Keratinocyte (primary cell): ENCODE results near the gene SLC23A2. TPM values are rescaled to one million over a fixed set of nuclear protein-coding genes. Genes with fewer than 3 reads are reported as not detected.

ENCODE experiments used
- DNase-seq: peaks from one replicate; pipeline ENCODE4 v3.0.0-alpha.2; 2011; ENCODE audit warnings: low read depth, missing footprints, low spot score
- FAIRE-seq: peaks from 2 replicates; lab custom pipeline; 2011; peaks lifted over from hg19 to GRCh38; lab: Jason Lieb, UNC
- H2AFZ ChIP-seq: 2 replicates; pipeline ENCODE4 v1.6.0; 2012; ENCODE audit warnings: low read length, control low read depth, inconsistent platforms; ENCODE audit not compliant: control insufficient read depth
- H3K27ac ChIP-seq: 2 replicates; pipeline ENCODE4 v1.5.1; 2011; ENCODE audit warnings: low read length; ENCODE audit not compliant: control insufficient read depth, insufficient read depth
- H3K27me3 ChIP-seq: 3 replicates; pipeline ENCODE4 v1.6.0; 2011; ENCODE audit warnings: low read length; ENCODE audit not compliant: control insufficient read depth, insufficient read depth; ENCODE audit errors: extremely low read depth
- H3K36me3 ChIP-seq, 2 experiments: 2 replicates in 1 of 2; 3 replicates in 1 of 2; pipeline ENCODE4 v1.5.1; 2011; ENCODE audit warnings: low read length in 2 of 2, mild to moderate bottlenecking in 1 of 2; ENCODE audit not compliant: control insufficient read depth in 2 of 2, insufficient read depth in 2 of 2; ENCODE audit errors: extremely low read depth in 1 of 2
- H3K4me1 ChIP-seq: 3 replicates; pipeline ENCODE4 v1.5.1; 2011; ENCODE audit warnings: low read length; ENCODE audit not compliant: control insufficient read depth, insufficient read depth; ENCODE audit errors: extremely low read depth
- H3K4me2 ChIP-seq: 3 replicates; pipeline ENCODE4 v1.6.0; 2011; ENCODE audit warnings: low read depth, low read length; ENCODE audit not compliant: control insufficient read depth, insufficient read depth; ENCODE audit errors: extremely low read depth
- H3K4me3 ChIP-seq, 3 experiments: fragments of 200-600 bp in 1 of 3; sonication (generic) in 1 of 3; 2 replicates in 2 of 3; 3 replicates in 1 of 3; pipeline ENCODE4 v1.5.1; 2011 to 2016; ENCODE audit warnings: low read length in 3 of 3, mild to moderate bottlenecking in 3 of 3, control low read depth in 2 of 3, inconsistent platforms in 1 of 3, low read depth in 1 of 3, mixed read lengths in 1 of 3, mixed run types in 1 of 3, moderate library complexity in 1 of 3; ENCODE audit not compliant: control insufficient read depth in 2 of 3, insufficient read depth in 2 of 3; ENCODE audit errors: extremely low read depth in 1 of 3
- H3K79me2 ChIP-seq: 2 replicates; pipeline ENCODE4 v1.6.0; 2012; ENCODE audit warnings: low read length; ENCODE audit not compliant: control insufficient read depth, insufficient read depth
- H3K9ac ChIP-seq: 3 replicates; pipeline ENCODE4 v1.6.0; 2011; ENCODE audit warnings: low read length; ENCODE audit not compliant: control insufficient read depth, insufficient read depth; ENCODE audit errors: extremely low read depth
- H3K9me1 ChIP-seq: 3 replicates; pipeline ENCODE4 v1.6.0; 2011; ENCODE audit warnings: low read length; ENCODE audit not compliant: control insufficient read depth, insufficient read depth; ENCODE audit errors: extremely low read depth
- H3K9me3 ChIP-seq: 2 replicates; pipeline ENCODE4 v1.5.1; 2012; ENCODE audit warnings: low read depth, low read length; ENCODE audit not compliant: control insufficient read depth
- H4K20me1 ChIP-seq: 3 replicates; pipeline ENCODE4 v1.6.0; 2011; ENCODE audit warnings: low read length; ENCODE audit not compliant: control insufficient read depth, insufficient read depth; ENCODE audit errors: extremely low read depth
- EZH2 ChIP-seq: IDR thresholded peaks from one replicate; pipeline ENCODE4 v1.6.1; 2012; ENCODE audit warnings: inconsistent platforms, mild to moderate bottlenecking, low read length, moderate library complexity
- dilution Hi-C: fragments of 300-500 bp; cut with MboI; formaldehyde crosslinking; loops from one replicate; pipeline ENCODE4 v1.7.0; 2020; ENCODE audit warnings: low sequenced_read_pairs; ENCODE audit not compliant: extremely low pct_ligation_motif_present
- polyA plus RNA-seq, 5 experiments: library from polyadenylated mRNA; depleted of rRNA in 3 of 5; stranded (reverse) in 3 of 5; stranded (forward) in 1 of 5; unstranded in 1 of 5; fragments of >200 nt; gene quantifications; 1 replicate in 1 of 5; 2 replicates in 3 of 5; 3 replicates in 1 of 5; pipeline versions ENCODE4 v1.2.1 to v1.2.3, GENCODE V29; 2011 to 2012; ENCODE audit warnings: missing spikeins in 2 of 5, low read depth in 1 of 5, low replicate concordance in 1 of 5
- TF ChIP-seq, protein P1 (sequence below), 3 experiments: IDR thresholded peaks in 1 of 3; conservative IDR thresholded peaks in 1 of 3; optimal IDR thresholded peaks in 1 of 3; 2 replicates in 2 of 3; 3 replicates in 1 of 3; pipeline versions ENCODE3 to v1.5.1; 2011; ENCODE audit warnings: low read length in 3 of 3, mild to moderate bottlenecking in 3 of 3, moderate library complexity in 2 of 3, control low read depth in 1 of 3, inconsistent platforms in 1 of 3; ENCODE audit not compliant: insufficient read depth in 2 of 3; ENCODE audit errors: extremely low read depth in 1 of 3

Gene SLC23A2
- polyA plus RNA-seq, 1 donor (not counting 4 experiments of a cell fraction or from before 2014, with no cell fraction given), result 13.4 TPM

DNA sequence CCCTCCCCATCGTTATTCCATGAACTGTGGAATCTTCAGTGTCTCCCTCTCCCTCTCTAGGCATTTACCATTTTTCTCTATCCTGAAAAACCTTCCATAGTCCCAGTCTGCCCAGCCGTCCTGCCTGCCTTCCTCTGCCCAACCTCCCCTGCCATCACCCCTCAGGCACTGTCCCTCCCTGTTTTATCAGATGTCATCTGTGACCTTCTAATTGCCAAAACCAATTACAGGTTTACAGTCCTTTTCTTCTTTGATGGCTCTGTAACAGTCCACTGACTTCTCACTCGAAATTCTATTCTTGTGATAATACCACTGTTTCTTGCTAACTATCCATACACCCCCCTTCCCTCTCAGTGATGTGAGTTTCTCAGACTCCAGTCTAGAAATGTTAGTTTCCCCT, 2.3 kb upstream of the SLC23A2 start:
- H4K20me1 ChIP-seq, result no peaks in the 10 kb centered on the region
- H3K9ac ChIP-seq, result no peak overlapping the region
- no peaks in the 10 kb centered on the region for H3K36me3 ChIP-seq
- H3K9me3 ChIP-seq, result no peaks in the 10 kb centered on the region
- H3K79me2 ChIP-seq, result peaks cover 12% of the 10 kb centered on the region
- H3K4me1 ChIP-seq, result peaks cover 22% of the 10 kb centered on the region
- dilution Hi-C loops, result no loop called here
- H2AFZ ChIP-seq, result no peak overlapping the region
- H3K27me3 ChIP-seq, result no peaks in the 10 kb centered on the region
- H3K4me2 ChIP-seq, result no peak overlapping the region
- FAIRE-seq, result peak; percentile 29
- DNase-seq, result no peak
- no peak overlapping the region for H3K27ac ChIP-seq
- TF ChIP-seq EZH2, result no peak
- TF ChIP-seq, protein P1, sequence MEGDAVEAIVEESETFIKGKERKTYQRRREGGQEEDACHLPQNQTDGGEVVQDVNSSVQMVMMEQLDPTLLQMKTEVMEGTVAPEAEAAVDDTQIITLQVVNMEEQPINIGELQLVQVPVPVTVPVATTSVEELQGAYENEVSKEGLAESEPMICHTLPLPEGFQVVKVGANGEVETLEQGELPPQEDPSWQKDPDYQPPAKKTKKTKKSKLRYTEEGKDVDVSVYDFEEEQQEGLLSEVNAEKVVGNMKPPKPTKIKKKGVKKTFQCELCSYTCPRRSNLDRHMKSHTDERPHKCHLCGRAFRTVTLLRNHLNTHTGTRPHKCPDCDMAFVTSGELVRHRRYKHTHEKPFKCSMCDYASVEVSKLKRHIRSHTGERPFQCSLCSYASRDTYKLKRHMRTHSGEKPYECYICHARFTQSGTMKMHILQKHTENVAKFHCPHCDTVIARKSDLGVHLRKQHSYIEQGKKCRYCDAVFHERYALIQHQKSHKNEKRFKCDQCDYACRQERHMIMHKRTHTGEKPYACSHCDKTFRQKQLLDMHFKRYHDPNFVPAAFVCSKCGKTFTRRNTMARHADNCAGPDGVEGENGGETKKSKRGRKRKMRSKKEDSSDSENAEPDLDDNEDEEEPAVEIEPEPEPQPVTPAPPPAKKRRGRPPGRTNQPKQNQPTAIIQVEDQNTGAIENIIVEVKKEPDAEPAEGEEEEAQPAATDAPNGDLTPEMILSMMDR (optimal IDR thresholded peaks at IDR 0.05 in 1 of 3, IDR thresholded peaks at IDR 0.05 in 1 of 3, conservative IDR thresholded peaks at IDR 0.05 in 1 of 3; ENCODE audit: extremely low read depth in 1 of 3, insufficient read depth in 2 of 3, low read length in 3 of 3), result no peak
- no peak overlapping the region for H3K4me3 ChIP-seq
- H3K9me1 ChIP-seq, result no peaks in the 10 kb centered on the region

DNA sequence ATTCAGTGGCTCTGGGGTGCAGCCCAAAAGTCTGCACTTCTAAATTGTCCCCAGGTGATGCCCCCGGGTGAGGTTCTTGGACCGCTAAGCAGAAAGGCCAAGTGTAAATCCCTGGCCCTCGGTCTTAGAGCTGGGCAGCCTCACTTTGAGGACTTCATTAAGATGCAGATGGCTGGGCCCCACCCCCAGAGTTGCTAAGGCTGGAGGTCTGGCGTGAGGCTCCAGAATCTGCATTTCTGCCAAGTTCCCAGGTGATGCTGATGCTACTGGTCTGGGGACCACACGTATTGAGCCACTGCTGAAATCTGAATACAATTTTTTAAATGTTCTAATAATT, 735 bp upstream of the SLC23A2 start:
- Histone ChIP-seq H3K9me3 (no peaks in the 10 kb centered on the region), H3K27ac (no peak overlapping the region), H3K4me3 (peak overlapping the region in 1 of 3 experiments; percentile 70), H3K9me1 (no peaks in the 10 kb centered on the region), H2AFZ (peak overlapping the region; percentile 95), H4K20me1 (no peaks in the 10 kb centered on the region), H3K4me2 (peak overlapping the region; percentile 86), H3K27me3 (no peaks in the 10 kb centered on the region), H3K9ac (no peak overlapping the region), H3K36me3 (no peaks in the 10 kb centered on the region), H3K4me1 (peaks cover 17% of the 10 kb centered on the region), H3K79me2 (peaks cover 24% of the 10 kb centered on the region)
- no peak for DNase-seq
- dilution Hi-C loops, result no loop called here
- TF ChIP-seq EZH2, result no peak
- TF ChIP-seq, protein P1 (optimal IDR thresholded peaks at IDR 0.05 in 1 of 3, IDR thresholded peaks at IDR 0.05 in 1 of 3, conservative IDR thresholded peaks at IDR 0.05 in 1 of 3; ENCODE audit: extremely low read depth in 1 of 3, insufficient read depth in 2 of 3, low read length in 3 of 3), result no peak
- no peak for FAIRE-seq
